NK-92 (cell line): ENCODE results near the gene SOX1.

ENCODE experiments used
- DNase-seq: peaks from one replicate; lab custom pipeline; 2025; ENCODE audit not compliant: unreplicated experiment; lab: John Stamatoyannopoulos, UW

SOX1 gene

GRCh38 chr13:112067116-112067741 lies at the start of gene SOX1:
SOX1 (plus strand) TSS chr13:112067149; CDS start chr13:112067659, 510 bp downstream.
- no peak for DNase-seq

GRCh38 chr13:112024577-112024976 lies 42.4 kb upstream of the SOX1 start:
- no peak for DNase-seq

GRCh38 chr13:112027250-112027649 lies 39.7 kb upstream of the SOX1 start:
- DNase-seq = no peak

- no peak for DNase-seq
Observed at GRCh38 chr13:112028481-112028880, 38.5 kb upstream of the SOX1 start.

GRCh38 chr13:112029143-112029542 lies 37.8 kb upstream of the SOX1 start:
- no peak for DNase-seq

GRCh38 chr13:112032186-112032993 lies 34.6 kb upstream of the SOX1 start:
- no peak for DNase-seq

GRCh38 chr13:112034231-112034630 lies 32.7 kb upstream of the SOX1 start:
- no peak for DNase-seq

GRCh38 chr13:112034846-112035245 lies 32.1 kb upstream of the SOX1 start:
- DNase-seq = no peak

- DNase-seq = no peak
Observed at GRCh38 chr13:112042496-112042895, 24.5 kb upstream of the SOX1 start.

GRCh38 chr13:112052213-112052612 lies 14.7 kb upstream of the SOX1 start:
- DNase-seq = no peak

- DNase-seq = no peak
Observed at GRCh38 chr13:112053167-112053743, 13.7 kb upstream of the SOX1 start.

GRCh38 chr13:112053744-112054615 lies 13.0 kb upstream of the SOX1 start:
- no peak for DNase-seq

- DNase-seq = no peak
Observed at GRCh38 chr13:112054616-112055015, 12.3 kb upstream of the SOX1 start.

GRCh38 chr13:112055036-112055914 lies 11.7 kb upstream of the SOX1 start:
- no peak for DNase-seq

GRCh38 chr13:112055915-112056269 lies 11.1 kb upstream of the SOX1 start:
- DNase-seq = no peak

- DNase-seq = no peak
Observed at GRCh38 chr13:112056284-112056727, 10.6 kb upstream of the SOX1 start.

- no peak for DNase-seq
Observed at GRCh38 chr13:112056739-112057438, 10.1 kb upstream of the SOX1 start.

GRCh38 chr13:112057439-112057735 lies 9.6 kb upstream of the SOX1 start:
- DNase-seq = no peak

GRCh38 chr13:112057736-112058518 lies 9.0 kb upstream of the SOX1 start:
- no peak for DNase-seq
